HG03159 (cell line): Measurements from ENCODE around the gene OAS1.

Experiments used
- ATAC-seq: cut with Tn5 transposase; IDR thresholded peaks from one replicate; pipeline ENCODE4 v1.9.1; 2021; ENCODE audit warnings: mild to moderate bottlenecking, moderate library complexity; ENCODE audit not compliant: unreplicated experiment

Gene OAS1

GRCh38 chr12:112906712-112907414, at the start of gene OAS1:
TSS of gene OAS1 (plus strand) at chr12:112906962. CDS start at chr12:112907040, 78 bp downstream.
- ATAC-seq = peak; percentile 75

- ATAC-seq = no peak
Observed at GRCh38 chr12:112859291-112859690, 47.5 kb upstream of the OAS1 start.

GRCh38 chr12:112860181-112860580, 46.6 kb upstream of the OAS1 start:
- ATAC-seq = no peak

GRCh38 chr12:112861284-112861683, 45.5 kb upstream of the OAS1 start:
- no peak for ATAC-seq

GRCh38 chr12:112862636-112863290, 44.0 kb upstream of the OAS1 start:
- no peak for ATAC-seq

GRCh38 chr12:112868459-112869041, 38.2 kb upstream of the OAS1 start:
- ATAC-seq = no peak

GRCh38 chr12:112869091-112869490, 37.7 kb upstream of the OAS1 start:
- no peak for ATAC-seq

GRCh38 chr12:112869778-112870177, 37.0 kb upstream of the OAS1 start:
- no peak for ATAC-seq

- no peak for ATAC-seq
Observed at GRCh38 chr12:112870267-112870980, 36.3 kb upstream of the OAS1 start.

GRCh38 chr12:112875608-112876007, 31.2 kb upstream of the OAS1 start:
- ATAC-seq = no peak

GRCh38 chr12:112876506-112876905, 30.3 kb upstream of the OAS1 start:
- ATAC-seq = no peak

- ATAC-seq = no peak
Observed at GRCh38 chr12:112877006-112877405, 29.8 kb upstream of the OAS1 start.

- no peak for ATAC-seq
Observed at GRCh38 chr12:112878488-112878887, 28.3 kb upstream of the OAS1 start.

GRCh38 chr12:112879191-112879705, 27.5 kb upstream of the OAS1 start:
- no peak for ATAC-seq

- no peak for ATAC-seq
Observed at GRCh38 chr12:112881602-112882001, 25.2 kb upstream of the OAS1 start.

GRCh38 chr12:112885236-112885635, 21.5 kb upstream of the OAS1 start:
- ATAC-seq = no peak

GRCh38 chr12:112887550-112887949, 19.2 kb upstream of the OAS1 start:
- ATAC-seq = no peak

GRCh38 chr12:112891093-112892024, 15.4 kb upstream of the OAS1 start:
- no peak for ATAC-seq

- ATAC-seq = no peak
Observed at GRCh38 chr12:112892856-112893255, 13.9 kb upstream of the OAS1 start.

- peak; percentile 61 for ATAC-seq
Observed at GRCh38 chr12:112894128-112894527, 12.6 kb upstream of the OAS1 start.
